Panc1 (cell line): ENCODE results near the gene NME3. TPM values are rescaled to one million over a fixed set of nuclear protein-coding genes. Genes with fewer than 3 reads are reported as not detected.
A peak's percentile ranks its signal among the peaks of the same experiment; 100 is the strongest.

Experiments used
- ATAC-seq: fragments of 200-7000 bp; cut with Tn5 transposase; 2 replicates; pipeline ENCODE4 v1.9.1; 2020; ENCODE audit warnings: mild to moderate bottlenecking, moderate library complexity
- BruUV-seq: library from RNA; stranded (reverse); fragments of 400-500 nt; replicated peaks from 2 replicates; lab custom pipeline; 2021; lab: Mats Ljungman, UMichigan
- CTCF ChIA-PET: fragments of 300-600 bp; sonication (Branson Sonifier 250); formaldehyde crosslinking; loops from one replicate; lab custom pipeline; 2022; ENCODE audit warnings: antibody characterized with exemption; lab: Charles Lee
- POLR2A ChIA-PET: fragments of 300-600 bp; sonication (Branson Sonifier 250); formaldehyde crosslinking; loops from one replicate; lab custom pipeline; 2022; ENCODE audit warnings: antibody characterized with exemption; lab: Charles Lee
- DNase-seq: peaks from one replicate; pipeline ENCODE4 v3.0.0-alpha.2; 2010; ENCODE audit warnings: low read depth, low spot score
- H3K27ac ChIP-seq: 2 replicates; pipeline ENCODE4 v1.5.1; 2011; ENCODE audit warnings: mild to moderate bottlenecking, low read length, inconsistent platforms
- H3K27me3 ChIP-seq: fragments of 200-500 bp; sonication (Bioruptor generic); 2 replicates; pipeline ENCODE4 v1.6.0; 2014; ENCODE audit warnings: low read length, inconsistent platforms; ENCODE audit not compliant: control insufficient read depth, insufficient read depth
- H3K36me3 ChIP-seq: fragments of 200-500 bp; sonication (Bioruptor generic); 2 replicates; pipeline ENCODE4 v1.5.1; 2014; ENCODE audit warnings: inconsistent platforms, mild to moderate bottlenecking, low read length, moderate library complexity; ENCODE audit not compliant: control insufficient read depth, insufficient read depth
- H3K4me1 ChIP-seq: 2 replicates; pipeline ENCODE4 v1.5.1; 2011; ENCODE audit warnings: inconsistent platforms, mild to moderate bottlenecking, low read length, moderate library complexity; ENCODE audit not compliant: control insufficient read depth, insufficient read depth
- H3K4me3 ChIP-seq, 2 experiments: 2 replicates each; pipeline ENCODE4 v1.5.1; 2011 to 2012; ENCODE audit warnings: low read depth in 2 of 2, low read length in 2 of 2, mild to moderate bottlenecking in 2 of 2, inconsistent platforms in 1 of 2, moderate library complexity in 1 of 2
- H3K9me3 ChIP-seq: fragments of 200-500 bp; sonication (Bioruptor generic); 2 replicates; pipeline ENCODE4 v1.5.1; 2014; ENCODE audit warnings: low read depth, mild to moderate bottlenecking, inconsistent platforms, low read length, moderate library complexity; ENCODE audit not compliant: control insufficient read depth, insufficient read depth
- CTCF ChIP-seq: fragments of 450-650 bp; IDR thresholded peaks from 2 replicates; pipeline ENCODE4 v1.5.1; 2017; ENCODE audit warnings: mild to moderate bottlenecking
- POLR2AphosphoS5 ChIP-seq: IDR thresholded peaks from 2 replicates; pipeline ENCODE4 v1.6.1; 2012; ENCODE audit warnings: mild to moderate bottlenecking, low read depth, low read length, moderate library complexity
- REST ChIP-seq, 2 experiments: IDR thresholded peaks; 2 replicates each; pipeline ENCODE4 v1.6.1; 2011 to 2012; ENCODE audit warnings: low read depth in 2 of 2, control low read depth in 1 of 2, low read length in 1 of 2, mild to moderate bottlenecking in 1 of 2, moderate library complexity in 1 of 2; ENCODE audit not compliant: insufficient read depth in 1 of 2
- SIN3A ChIP-seq: IDR thresholded peaks from 2 replicates; pipeline ENCODE4 v1.6.1; 2012; ENCODE audit warnings: low read depth, mild to moderate bottlenecking, low read length, moderate library complexity, borderline replicate concordance; ENCODE audit not compliant: insufficient read depth
- TCF7L2 ChIP-seq: IDR thresholded peaks from 2 replicates; pipeline ENCODE4 v1.6.1; 2011; ENCODE audit warnings: mild to moderate bottlenecking, low read depth, low read length, inconsistent platforms
- in situ Hi-C: cut with HindIII; loops from 2 replicates; pipeline ENCODE4 v1.10.0; 2016; ENCODE audit warnings: low sequenced_read_pairs, low pct_unique_long_range_greater_than_20kb
- intact Hi-C: fragments of 100-400 bp; cut with micrococcal nuclease; formaldehyde crosslinking; loops from one replicate; pipeline ENCODE4 v1.10.0; 2022; ENCODE audit not compliant: unreplicated experiment
- total RNA-seq: library from RNA; stranded (reverse); gene quantifications from one replicate; pipeline ENCODE4 v1.2.1, GENCODE V29; 2021; ENCODE audit not compliant: unreplicated experiment

NME3 gene
- total RNA-seq, 1 experiment from 2014 or later, result 117 TPM

- Histone ChIP-seq H3K36me3 (no peaks in the 10 kb centered on the region; the same call in 1 of the 2 replicates), H3K4me1 (0 out of 2 replicates have a peak, but pooled peaks cover 1% of the 10 kb centered on the region), H3K27me3 (no peaks in the 10 kb centered on the region), H3K4me3 (no peak overlapping the region), H3K27ac (no peak overlapping the region), H3K9me3 (no peaks in the 10 kb centered on the region)
- ChIA-PET CTCF (no interaction called here), POLR2A (no interaction called here)
- DNase-seq (no peak), ATAC-seq (peak; percentile 26)
- peak; percentile 45; the same call in 1 of the 2 replicates for TF ChIP-seq CTCF
- TF ChIP-seq REST (IDR thresholded peaks at IDR 0.05; ENCODE audit: insufficient read depth in 1 of 2, low read depth in 2 of 2, low read length in 1 of 2), result no peak
- BruUV-seq, result no TSS peak
- intact Hi-C loops (no loop called here), in situ Hi-C loops (no loop called here)
Measured at GRCh38 chr16:1763521-1764511, 7.5 kb downstream of the NME3 start.

- ATAC-seq, result peak; percentile 1; the same call in 1 of the 2 replicates
Measured at GRCh38 chr16:1762879-1763520, 8.3 kb downstream of the NME3 start.

More at GRCh38 chr16:1762879-1763520, 8.3 kb downstream of the NME3 start:
- Histone ChIP-seq H3K9me3 (no peaks in the 10 kb centered on the region), H3K27me3 (no peaks in the 10 kb centered on the region), H3K4me1 (no peaks in the 10 kb centered on the region), H3K27ac (no peak overlapping the region), H3K4me3 (no peak overlapping the region), H3K36me3 (no peaks in the 10 kb centered on the region; the same call in 1 of the 2 replicates)
- ChIA-PET CTCF (no interaction called here), POLR2A (no interaction called here)
- in situ Hi-C loops, result no loop called here
- intact Hi-C loops, result no loop called here
- DNase-seq, result no peak
- no TSS peak for BruUV-seq
- TF ChIP-seq POLR2AphosphoS5 (no peak), REST (IDR thresholded peaks at IDR 0.05; ENCODE audit: insufficient read depth in 1 of 2, low read depth in 2 of 2, low read length in 1 of 2) (no peak), SIN3A (no peak), CTCF (no peak), TCF7L2 (no peak)
